ENCODE results near the gene KLHL22.

The KLHL22 gene

DNA sequence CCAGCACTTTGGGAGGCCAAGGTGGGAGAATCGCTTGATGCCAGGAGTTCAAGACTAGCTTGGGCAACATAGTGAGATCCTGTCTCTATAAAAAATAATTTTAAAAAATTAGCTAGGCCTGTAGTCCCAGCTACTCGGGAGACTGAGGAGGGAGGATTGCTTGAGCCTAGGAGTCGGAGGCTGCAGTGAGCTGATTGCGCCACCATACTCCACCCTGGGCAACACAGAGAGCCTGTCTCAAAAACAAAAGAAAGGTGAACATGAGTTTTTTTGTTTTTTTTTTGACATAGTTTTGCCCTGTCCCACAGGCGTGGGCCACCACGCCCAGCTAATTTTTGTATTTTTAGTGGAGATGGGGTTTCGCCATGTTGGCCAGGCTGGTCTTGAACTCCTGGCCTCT is 29.5 kb upstream of the KLHL22 start:
- H3K27ac ChIP-seq (ENCODE audit: low read depth, low read length), result no peak overlapping the region

DNA sequence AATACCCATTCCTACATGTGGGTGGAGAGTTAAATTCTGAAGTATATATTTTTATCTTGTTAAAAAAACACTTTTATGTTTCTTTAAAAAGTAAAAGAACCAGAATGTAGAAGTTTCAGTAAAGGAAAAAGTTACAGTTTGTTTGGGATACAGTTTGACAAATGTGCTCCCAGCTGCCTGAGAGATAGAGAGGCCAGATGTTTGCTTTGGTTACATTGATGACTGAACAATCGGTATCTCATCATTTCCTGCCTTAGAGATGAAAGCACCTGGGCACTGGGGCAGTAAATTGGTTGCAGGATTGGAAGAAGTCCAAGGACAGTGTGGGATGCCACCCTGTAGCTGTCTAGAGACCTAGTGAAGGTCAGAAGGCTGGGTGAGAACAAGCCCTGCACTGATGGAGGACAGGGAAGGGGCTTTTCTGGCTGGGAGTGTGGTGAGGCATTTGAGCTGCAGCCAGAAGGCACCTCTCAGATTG is 28.4 kb upstream of the KLHL22 start:
- no peak for TF ChIP-seq EZH2phosphoT487 (IDR thresholded peaks at IDR 0.05; ENCODE audit: borderline replicate concordance, low read length)
- TF ChIP-seq, protein P1, sequence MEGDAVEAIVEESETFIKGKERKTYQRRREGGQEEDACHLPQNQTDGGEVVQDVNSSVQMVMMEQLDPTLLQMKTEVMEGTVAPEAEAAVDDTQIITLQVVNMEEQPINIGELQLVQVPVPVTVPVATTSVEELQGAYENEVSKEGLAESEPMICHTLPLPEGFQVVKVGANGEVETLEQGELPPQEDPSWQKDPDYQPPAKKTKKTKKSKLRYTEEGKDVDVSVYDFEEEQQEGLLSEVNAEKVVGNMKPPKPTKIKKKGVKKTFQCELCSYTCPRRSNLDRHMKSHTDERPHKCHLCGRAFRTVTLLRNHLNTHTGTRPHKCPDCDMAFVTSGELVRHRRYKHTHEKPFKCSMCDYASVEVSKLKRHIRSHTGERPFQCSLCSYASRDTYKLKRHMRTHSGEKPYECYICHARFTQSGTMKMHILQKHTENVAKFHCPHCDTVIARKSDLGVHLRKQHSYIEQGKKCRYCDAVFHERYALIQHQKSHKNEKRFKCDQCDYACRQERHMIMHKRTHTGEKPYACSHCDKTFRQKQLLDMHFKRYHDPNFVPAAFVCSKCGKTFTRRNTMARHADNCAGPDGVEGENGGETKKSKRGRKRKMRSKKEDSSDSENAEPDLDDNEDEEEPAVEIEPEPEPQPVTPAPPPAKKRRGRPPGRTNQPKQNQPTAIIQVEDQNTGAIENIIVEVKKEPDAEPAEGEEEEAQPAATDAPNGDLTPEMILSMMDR (IDR thresholded peaks at IDR 0.05; ENCODE audit: low read depth, low read length, poor library complexity, severe bottlenecking), result no peak
- Histone ChIP-seq H3K27ac (ENCODE audit: low read depth, low read length) (no peak overlapping the region), H4K20me1 (ENCODE audit: control insufficient read depth, insufficient read depth, low read depth, low read length) (peaks cover 22% of the 10 kb centered on the region), H3K9me3 (ENCODE audit: control insufficient read depth, insufficient read depth, low read length) (no peaks in the 10 kb centered on the region), H3K4me3 (ENCODE audit: low read length) (no peak overlapping the region), H3K9me2 (replicated peaks; ENCODE audit: control insufficient read depth, low read length) (no peaks in the 10 kb centered on the region), H3K27me3 (ENCODE audit: control insufficient read depth, low read length) (no peaks in the 10 kb centered on the region), H3K79me2 (ENCODE audit: control insufficient read depth, low read length) (peaks cover 94% of the 10 kb centered on the region), H3K36me3 (ENCODE audit: control insufficient read depth, low read length) (peaks cover 55% of the 10 kb centered on the region), H3F3A (ENCODE audit: control insufficient read depth, insufficient read depth) (no peaks in the 10 kb centered on the region), H3K4me2 (ENCODE audit: low read length) (no peak overlapping the region), H3K4me1 (ENCODE audit: control insufficient read depth, low read length) (peaks cover 16% of the 10 kb centered on the region)

More for the DNA sequence above, 29.5 kb upstream of the KLHL22 start:
- H3K79me2 ChIP-seq (ENCODE audit: control insufficient read depth, low read length), result peaks cover 94% of the 10 kb centered on the region
- H3K27me3 ChIP-seq (ENCODE audit: control insufficient read depth, low read length), result no peaks in the 10 kb centered on the region
- H3K36me3 ChIP-seq (ENCODE audit: control insufficient read depth, low read length), result peaks cover 49% of the 10 kb centered on the region
- H3K9me3 ChIP-seq (ENCODE audit: control insufficient read depth, insufficient read depth, low read length), result no peaks in the 10 kb centered on the region
- TF ChIP-seq, protein P1 (IDR thresholded peaks at IDR 0.05; ENCODE audit: low read depth, low read length, poor library complexity, severe bottlenecking), result no peak
- no peak for TF ChIP-seq EZH2phosphoT487 (IDR thresholded peaks at IDR 0.05; ENCODE audit: borderline replicate concordance, low read length)
- H4K20me1 ChIP-seq (ENCODE audit: control insufficient read depth, insufficient read depth, low read depth, low read length), result peaks cover 21% of the 10 kb centered on the region
- no peak overlapping the region for H3K4me3 ChIP-seq (ENCODE audit: low read length)
- no peaks in the 10 kb centered on the region for H3F3A ChIP-seq (ENCODE audit: control insufficient read depth, insufficient read depth)
- no peak overlapping the region for H3K4me2 ChIP-seq (ENCODE audit: low read length)
- peaks cover 16% of the 10 kb centered on the region for H3K4me1 ChIP-seq (ENCODE audit: control insufficient read depth, low read length)
- H3K9me2 ChIP-seq (replicated peaks; ENCODE audit: control insufficient read depth, low read length), result no peaks in the 10 kb centered on the region

DNA sequence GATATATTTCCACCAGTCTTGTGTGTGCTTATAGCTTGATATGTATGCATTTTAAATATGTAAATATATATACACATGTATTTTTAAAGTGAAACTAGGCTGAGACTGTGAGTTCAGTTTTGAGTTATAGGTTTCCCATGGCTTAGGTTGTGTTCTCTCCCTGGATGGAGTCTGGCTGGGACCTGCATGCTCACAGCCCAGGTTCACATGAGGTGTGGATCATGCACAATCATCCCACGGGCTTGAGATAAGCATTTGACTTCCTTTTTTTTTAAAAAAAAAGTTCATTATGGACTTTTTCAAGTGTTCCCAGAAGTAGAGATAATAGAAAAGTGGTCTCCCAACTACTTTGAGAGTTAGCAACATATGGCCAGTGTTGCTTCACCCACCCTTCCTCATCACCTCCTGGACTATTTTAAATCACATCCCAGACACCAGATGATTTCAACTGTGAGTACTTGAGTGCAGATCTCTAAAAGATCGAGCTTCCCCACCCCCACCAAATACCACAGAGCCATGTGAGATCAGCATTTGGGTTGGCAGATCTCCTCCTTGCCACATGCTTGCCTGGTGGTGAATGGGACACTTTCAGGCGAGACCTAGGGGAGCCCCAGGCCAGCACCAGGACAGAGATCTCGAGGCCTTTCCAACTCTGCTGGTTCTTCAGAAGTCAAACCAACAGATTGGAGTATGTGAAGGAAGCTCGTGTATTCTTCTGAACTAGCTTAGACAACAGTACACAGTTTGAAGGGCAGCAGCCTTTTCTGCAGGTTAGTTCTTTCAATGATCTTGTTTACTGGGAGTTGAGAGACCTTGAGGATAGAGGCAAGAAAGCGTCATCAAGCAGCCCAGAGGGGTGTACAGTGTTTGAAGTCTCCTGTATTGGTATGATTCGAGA is 27.7 kb upstream of the KLHL22 start:
- no peaks in the 10 kb centered on the region for H3K27me3 ChIP-seq (ENCODE audit: control insufficient read depth, low read length)
- no peak overlapping the region for H3K4me3 ChIP-seq (ENCODE audit: low read length)
- peaks cover 23% of the 10 kb centered on the region for H4K20me1 ChIP-seq (ENCODE audit: control insufficient read depth, insufficient read depth, low read depth, low read length)
- H3K79me2 ChIP-seq (ENCODE audit: control insufficient read depth, low read length), result peaks cover 94% of the 10 kb centered on the region
- H3K9me2 ChIP-seq (replicated peaks; ENCODE audit: control insufficient read depth, low read length), result no peaks in the 10 kb centered on the region
- H3F3A ChIP-seq (ENCODE audit: control insufficient read depth, insufficient read depth), result no peaks in the 10 kb centered on the region
- H3K36me3 ChIP-seq (ENCODE audit: control insufficient read depth, low read length), result peaks cover 56% of the 10 kb centered on the region
- TF ChIP-seq, protein P1 (IDR thresholded peaks at IDR 0.05; ENCODE audit: low read depth, low read length, poor library complexity, severe bottlenecking), result no peak
- TF ChIP-seq EZH2phosphoT487 (IDR thresholded peaks at IDR 0.05; ENCODE audit: borderline replicate concordance, low read length), result no peak
- H3K9me3 ChIP-seq (ENCODE audit: control insufficient read depth, insufficient read depth, low read length), result no peaks in the 10 kb centered on the region
- no peak overlapping the region for H3K4me2 ChIP-seq (ENCODE audit: low read length)
- H3K27ac ChIP-seq (ENCODE audit: low read depth, low read length), result no peak overlapping the region
- H3K4me1 ChIP-seq (ENCODE audit: control insufficient read depth, low read length), result peaks cover 16% of the 10 kb centered on the region

Data from DOHH2 (cell line).